Measurements from ENCODE around the gene SVOP.
"Not testable (repeated sequence)": the region's sequence is repeated elsewhere in the genome, so short reads cannot be mapped to it uniquely, and the experiment has no call there.

The SVOP gene

DNA sequence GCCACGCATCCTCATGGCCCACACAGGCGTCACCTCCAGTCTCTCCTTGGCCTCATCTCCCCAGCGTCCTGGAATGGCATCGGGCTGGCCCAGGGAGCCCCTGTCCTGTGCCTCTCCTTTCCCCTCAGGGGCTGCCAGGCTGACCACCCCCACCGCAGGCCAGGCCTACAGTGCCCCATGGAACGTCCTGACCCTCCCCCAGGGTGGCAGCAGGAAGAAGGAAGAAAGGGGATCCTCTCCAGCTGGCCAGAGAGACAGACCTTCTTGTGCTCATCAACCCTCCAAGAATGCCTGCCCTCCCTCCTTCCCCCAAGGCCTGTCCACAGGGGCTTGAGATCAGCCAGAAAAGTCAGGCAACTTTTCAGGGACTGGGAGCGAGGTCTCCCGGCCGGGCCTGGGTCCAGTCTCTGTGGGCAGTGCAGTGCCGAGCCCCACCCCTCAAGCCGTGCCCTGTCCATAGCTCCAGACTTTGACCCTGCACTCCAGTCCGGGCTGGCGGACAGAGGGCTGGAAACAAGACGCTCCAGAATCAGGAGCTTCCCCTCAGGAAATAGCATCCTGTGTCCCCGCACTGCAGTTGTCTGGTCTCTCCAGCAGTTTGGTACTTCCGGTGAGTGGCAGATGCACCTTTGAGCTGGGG lies 141.1 kb downstream of the SVOP start, which contains the start of gene DAO:
Gene DAO, plus strand, starts transcription at position 478 of the 640 bp plus-strand sequence. CDS start 4,915 bp downstream, outside the sequence.
- no peak for DNase-seq

DNA sequence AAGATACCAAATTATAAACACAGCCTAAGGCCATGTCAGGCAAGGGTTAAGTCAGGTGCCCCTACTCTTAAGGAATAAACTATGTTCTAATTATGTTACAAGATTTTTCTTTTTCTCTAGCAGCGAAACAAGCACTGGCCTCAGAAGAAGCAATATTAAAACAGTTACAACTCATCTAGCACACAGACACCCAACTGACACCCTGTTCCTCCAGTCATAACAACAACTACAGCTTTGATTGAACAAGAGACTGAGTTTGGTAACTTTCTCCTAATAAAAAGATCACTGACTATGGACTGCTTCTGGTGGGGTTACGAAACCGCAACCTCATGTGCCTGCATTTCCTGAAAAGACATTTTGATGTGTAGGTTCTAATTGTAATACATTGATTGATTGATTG lies 144.3 kb downstream of the SVOP start:
- no peak for DNase-seq

DNA sequence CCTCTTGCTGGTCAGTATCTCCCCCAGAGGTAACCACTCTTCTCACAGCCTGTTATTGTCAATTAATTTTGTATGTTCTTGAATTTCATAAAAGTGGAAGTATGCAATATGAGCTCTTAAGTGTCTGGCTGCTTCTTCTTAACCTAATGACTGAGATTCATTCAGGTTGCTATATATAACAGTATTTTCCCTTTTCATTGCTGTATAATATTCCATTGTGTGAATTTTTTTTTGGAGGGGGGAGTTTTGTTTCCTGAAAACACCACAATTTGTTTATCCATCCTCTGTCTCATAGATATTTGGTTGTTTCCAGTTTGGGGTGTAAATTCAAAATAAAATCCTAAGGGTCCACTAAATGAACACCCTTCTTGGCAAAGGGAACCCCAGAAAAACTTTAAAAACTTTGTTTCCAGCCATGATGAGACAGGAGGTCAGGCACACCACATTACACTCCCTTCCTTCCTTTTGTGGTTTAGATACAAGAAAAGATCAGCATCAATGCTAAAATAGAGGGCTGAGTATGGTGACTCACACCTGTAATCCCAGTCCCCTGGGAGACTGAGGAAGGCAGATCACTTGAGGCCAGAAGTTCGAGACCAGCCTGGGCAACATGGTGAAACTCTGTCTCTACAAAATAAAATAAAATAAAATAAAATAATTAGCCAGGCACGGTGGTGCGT lies 145.0 kb downstream of the SVOP start:
- peak in 1 of 2 experiments; percentile 19 for DNase-seq

DNA sequence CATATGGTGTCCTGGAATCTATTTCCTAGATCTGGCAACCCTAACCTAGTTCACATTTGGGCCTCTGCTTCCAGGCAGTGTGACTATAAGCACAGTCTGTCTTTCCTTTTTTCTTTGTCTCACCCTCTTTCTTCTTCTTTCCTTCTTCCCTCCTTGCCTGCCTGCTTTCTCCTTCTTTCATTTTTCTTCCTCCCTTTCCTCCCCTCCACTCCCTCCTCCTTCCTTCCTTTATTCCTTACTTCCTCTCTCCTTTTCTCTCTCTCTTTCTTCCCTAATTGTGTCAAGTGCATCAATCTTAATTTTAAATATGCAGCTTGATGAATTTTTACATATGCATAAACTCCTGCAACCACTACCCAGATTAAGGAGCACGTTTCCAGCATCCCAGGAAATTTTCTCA lies 145.6 kb downstream of the SVOP start:
- DNase-seq: no peak

DNA sequence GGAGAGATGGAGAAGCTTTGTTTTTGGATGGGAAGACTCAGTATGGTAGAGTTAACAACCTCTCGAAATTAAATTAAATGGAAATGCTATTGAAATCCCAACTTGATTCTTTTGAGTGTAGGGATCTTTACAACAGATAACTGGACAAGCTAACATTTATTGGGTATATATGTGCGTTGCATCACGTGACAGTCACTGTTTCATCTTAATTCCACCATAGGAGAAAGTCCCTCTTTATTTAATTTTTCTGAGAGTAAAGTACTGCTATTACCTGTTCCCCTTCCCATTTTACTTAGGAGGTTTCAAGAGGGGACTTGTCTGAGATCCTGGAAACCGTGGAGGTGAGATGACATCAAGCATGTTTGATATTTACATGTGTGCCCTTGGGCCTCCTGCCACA lies 152.1 kb downstream of the SVOP start:
- DNase-seq: no peak

DNA sequence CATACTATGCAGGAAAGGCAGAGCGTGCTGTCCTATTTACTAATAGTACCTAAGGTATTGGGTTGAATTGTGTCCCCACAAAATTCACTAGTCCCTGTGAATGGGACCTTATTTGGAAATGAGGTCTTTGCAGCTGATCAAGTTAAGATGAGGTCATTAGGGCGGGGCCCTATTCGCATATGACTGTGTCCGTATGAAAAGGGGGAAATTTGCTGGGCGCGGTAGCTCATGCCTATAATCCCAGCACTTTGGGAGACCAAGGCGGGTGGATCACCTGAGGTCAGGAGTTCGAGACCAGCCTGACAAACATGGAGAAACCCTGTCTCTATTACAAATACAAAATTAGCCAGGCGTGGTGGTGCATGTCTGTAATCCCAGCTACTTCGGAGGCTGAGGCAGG lies 154.8 kb downstream of the SVOP start:
- DNase-seq: not testable (repeated sequence)

DNA sequence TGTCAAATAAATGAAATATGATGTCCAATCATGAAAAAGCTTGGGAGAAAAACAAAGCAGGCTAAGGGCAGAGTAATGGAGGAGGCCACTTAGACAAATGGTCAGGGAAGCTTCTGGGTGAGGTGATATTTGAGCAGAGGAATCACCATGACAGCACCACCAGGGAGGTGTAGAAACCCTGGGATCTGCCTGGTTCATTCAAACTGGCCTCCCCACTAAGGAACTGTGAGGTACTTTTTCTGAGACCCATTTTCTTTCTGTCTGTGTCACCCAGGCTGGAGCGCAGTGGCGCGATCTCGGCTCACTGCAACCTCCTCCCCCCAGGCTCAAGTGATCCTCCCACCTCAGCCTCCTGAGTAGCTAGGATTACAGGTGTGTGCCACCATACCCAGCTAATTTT lies 155.7 kb downstream of the SVOP start:
- no peak for DNase-seq

DNA sequence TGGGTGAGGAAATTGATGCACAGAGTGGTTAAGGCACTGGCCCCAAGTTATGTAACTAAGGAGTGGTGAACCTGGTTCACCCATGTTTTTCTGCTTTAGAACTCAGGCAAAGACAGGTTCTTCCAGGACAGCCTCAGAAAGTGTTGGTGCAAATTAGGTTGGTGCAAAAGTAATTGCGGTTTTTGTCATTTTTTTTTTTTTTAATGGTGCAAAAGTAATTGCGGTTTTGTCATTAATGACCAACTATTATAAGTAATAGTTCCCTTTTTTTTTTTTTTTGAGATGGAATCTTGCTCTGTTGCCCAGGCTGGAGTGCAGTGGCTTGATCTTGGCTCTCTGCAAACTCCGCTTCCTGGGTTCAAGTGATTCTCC lies 158.3 kb downstream of the SVOP start:
- no peak for DNase-seq

DNA sequence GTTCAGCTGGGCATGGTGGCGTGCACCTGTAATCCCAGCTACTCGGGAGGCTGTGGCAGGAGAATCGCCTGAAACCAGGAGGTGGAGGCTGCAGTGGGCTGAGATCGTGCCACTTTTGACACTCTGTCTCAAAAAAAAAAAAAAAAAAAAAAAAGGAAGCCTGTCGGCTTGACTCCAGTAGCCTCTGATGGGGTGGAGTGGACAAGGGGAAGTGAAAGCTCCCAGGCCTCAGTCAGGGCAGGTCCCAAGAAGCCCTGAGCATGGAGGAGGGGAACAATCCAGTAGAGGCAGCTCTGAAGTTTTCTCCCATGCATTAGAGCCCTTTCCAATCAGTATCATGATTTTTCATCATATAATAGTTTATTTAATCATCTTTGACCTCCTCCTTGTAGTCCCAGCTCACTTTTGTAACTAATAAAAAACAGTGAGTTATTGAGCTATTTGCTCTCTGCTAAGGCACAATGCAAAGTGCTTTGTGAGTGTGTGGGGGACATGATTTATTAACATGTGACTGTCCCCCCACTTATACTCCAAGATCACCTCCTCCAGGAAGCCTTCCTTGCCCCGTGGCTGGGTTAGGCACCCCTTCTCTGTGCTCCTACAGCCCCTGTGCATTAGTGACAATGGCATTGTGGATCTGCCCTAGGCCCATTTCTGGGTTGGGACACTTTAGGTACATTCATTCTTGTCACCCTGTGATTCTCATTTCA lies 158.8 kb downstream of the SVOP start:
- peak; percentile 69 to 81 for DNase-seq

DNA sequence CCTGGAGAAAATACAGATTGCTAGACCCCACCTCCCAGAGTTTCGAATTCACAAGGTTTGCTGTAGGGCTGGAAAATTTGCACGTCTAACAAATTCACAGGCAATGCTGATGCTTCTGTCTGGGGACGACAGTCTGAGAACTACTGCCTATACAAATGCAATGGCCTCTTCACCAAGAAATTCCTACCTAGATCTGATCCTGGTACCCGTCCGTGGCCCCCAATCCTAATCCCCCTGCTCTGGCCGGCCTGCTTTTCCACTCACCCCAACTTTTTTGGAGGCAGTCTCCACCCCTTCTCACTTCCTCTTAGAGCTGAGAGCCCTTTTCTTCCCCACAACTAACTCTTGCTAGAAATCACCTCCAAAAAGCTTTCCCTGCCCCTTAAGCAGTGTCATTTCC lies 160.4 kb downstream of the SVOP start:
- DNase-seq: peak in 1 of 2 experiments; percentile 23

DNA sequence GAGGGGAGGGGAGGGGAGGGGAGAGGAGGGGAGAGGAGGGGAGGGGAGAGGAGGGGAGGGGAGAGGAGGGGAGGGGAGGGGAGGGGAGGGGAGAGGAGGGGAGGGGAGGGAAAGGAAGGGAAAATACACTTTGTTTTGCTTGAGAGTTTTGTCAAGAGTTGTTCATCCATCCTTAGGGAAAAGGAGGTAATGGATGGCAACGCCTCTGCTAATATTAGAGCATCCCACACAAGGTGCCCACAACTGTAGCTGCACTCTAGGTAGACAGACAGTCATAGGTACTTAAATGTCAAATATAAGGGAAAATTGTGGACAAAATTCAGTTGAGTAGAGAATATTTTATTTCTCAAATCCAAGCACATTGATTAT lies 161.0 kb downstream of the SVOP start:
- no peak for DNase-seq

DNA sequence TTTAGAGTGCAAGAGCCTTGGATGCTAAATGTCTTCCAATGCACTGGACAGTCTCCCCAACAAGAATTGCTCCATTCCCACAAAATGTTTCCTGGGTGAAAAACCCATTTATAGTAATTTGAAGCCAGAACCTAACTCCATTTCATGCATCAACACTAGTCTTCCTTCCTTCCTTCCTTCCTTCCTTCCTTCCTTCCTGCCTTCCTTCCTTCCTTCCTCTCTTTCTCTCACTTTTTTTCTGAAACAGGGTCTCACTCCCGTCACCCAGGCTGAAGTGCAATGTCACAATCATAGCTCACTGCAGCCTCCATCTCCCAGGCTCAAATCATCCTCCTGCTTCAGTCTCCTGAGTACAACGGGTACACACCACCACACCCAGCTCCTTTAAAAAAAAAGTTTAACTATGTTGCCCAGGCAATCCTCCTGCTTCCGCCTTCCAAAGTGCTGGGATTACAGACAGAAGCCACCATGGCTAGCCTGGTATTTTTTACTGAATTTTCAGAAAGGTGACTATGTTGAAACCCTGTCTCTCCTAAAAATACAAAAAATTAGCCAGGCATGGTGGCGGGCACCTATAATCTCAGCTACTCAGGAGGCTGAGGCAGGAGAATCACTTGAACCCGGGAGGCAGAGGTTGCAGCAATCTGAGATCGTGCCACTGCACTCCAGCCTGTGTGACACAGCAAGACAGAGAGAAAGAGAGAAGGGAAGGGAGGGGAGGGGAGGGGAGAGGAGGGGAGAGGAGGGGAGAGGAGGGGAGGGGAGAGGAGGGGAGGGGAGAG lies 161.5 kb downstream of the SVOP start:
- DNase-seq: not testable (repeated sequence)

DNA sequence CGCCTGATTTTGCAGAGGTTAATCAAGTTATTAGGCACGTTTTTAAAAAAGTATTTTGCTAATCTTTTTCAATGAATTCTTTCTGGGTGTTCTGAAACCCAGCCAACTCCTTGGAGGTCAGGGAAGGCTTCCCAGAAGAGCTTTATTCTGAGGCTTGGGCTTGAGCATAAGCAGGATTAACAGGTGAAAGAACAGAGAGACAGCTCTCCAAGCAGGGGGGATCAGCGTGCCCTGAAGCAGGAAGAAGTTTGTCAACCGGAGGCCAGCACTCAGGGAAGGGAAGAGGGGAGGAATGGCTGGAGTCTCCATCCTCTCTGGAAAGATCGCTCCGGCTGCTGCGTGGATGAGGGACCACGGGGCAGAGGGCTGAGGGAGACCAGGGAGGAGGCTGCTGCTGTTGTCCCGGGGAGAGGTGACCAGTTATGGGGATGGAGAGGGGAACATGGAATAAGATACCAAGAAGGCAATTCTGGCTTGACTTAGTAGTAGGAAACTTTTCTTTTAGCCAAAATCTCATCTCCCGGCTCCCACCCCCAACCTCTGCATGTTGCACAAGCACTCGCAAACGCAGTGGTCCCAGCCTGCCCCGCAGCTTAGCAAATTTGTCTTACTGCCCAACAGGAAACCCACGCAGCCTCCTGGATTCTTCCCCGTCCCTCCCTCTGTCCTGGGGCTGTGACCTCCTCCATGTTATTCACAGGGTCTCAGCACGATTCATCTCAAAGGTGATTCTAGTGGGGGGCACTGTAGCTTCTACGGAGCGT lies 162.4 kb downstream of the SVOP start:
- DNase-seq: no peak
